Measurements from ENCODE around the gene ADSS1.

ADSS1 gene

DNA sequence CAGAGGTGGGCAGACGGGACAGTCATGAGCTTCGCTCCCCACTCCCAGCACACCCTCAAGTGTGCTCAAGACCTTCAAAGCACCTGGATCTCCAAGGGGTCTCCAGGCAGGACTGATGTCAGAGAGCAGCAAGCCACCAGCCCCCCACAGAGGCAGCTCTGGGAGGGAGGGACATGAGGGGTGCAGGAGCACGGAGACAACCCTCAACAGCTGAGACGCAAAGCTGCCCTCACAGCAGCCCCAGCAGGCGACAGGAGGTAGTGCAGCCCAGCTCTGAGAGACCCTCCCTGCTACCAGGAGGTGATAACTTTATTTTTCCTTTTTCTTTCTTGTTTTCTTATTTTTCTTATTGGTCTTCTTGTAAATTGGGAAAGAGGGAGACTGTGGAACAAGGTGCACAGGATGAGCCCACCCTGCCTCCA is 46.8 kb downstream of the ADSS1 start:
- no peak for DNase-seq

DNA sequence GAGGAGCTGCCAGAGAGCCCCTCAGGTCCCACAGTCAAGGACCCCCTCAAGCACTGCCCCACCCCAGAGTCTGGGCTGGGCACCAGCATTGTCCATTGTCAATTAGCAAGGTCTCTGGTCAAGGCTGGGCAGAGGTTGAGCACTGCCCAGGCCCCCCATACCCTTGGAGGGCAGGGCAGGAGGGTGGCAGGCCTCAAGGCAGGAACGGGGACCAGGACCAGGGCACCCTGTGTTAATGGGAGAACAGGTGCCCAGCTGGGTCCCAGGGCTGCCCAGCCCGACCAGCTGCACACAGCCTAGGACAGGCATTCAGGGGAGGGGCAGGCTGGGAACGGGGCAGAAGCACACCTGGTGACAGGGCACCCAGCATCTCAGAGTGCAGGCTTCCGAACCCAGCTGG is 47.3 kb downstream of the ADSS1 start:
- no peak for DNase-seq

DNA sequence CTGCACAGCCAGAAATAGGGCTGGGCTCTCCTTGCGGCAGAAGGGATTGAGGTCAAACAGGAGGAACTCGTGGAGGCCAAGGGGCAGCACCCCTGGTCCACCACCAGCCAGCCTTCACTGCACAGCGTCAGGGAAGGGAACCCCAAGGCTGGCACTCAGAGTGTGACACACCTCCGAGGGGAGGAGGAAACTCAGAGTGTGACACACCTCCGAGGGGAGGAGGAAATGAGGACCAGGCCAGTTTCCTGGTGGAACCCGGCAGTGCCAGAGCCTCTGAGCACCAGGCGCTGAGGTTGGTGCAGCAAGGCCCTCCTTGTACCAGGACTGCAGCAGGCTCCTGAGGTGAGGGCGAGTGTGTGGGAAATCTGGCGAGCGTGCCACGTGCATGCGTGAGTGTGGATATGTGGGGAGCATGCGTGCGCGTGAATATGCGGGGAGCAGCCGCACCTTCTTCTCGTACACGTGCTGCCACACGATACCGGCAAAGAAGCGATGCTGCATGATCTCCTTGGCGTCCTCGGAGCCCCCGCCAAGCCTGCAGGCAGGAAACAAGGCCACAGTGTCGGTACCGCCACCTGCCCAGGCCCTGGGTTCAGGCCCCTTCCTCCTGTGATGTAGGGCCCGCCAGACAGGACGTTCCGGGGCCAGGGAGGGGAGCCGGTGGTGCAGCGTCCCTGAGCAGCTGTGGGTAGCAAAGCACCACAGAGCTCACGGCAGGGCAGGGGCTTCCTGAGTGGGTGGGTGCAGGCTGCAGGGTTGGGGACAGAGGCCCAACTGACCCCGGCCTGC is 48.1 kb downstream of the ADSS1 start:
- DNase-seq: no peak

DNA sequence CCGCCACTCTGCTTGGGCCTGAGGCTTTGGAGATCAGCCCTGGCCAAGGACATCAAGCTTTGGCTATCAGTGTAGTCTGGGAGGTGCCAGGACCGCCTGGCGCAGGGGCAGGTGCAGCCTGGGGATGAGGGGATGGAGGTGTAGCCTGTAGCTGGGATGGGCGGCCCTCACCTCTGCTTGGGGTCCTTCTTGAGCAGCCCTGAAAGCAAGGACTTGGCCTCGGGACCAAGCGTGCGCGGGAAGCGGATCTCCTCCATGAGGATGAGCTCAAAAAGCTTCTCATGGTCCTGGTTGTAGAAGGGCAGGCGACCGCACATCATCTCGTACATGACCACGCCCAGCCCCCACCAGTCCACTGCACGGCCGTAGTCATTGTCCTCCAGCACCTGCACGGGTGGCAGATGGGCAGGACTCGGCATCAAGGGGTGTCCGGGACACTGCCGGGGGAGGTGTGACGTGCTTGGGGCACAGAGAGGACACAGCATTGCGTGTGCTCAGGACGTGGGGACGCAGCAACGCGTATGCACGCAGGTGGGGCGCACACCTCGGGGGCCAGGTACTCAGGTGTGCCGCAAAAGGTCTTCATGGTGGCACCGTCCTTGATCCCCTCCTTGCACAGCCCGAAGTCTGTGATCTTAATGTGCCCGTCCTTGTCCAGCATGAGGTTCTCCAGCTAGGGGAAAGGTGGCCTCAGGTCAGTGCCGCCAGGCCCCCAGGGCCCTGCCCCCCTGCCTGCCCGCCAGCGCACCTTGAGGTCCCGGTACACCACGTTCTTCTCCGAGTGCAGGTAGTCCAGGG is 48.9 kb downstream of the ADSS1 start:
- no peak for DNase-seq

DNA sequence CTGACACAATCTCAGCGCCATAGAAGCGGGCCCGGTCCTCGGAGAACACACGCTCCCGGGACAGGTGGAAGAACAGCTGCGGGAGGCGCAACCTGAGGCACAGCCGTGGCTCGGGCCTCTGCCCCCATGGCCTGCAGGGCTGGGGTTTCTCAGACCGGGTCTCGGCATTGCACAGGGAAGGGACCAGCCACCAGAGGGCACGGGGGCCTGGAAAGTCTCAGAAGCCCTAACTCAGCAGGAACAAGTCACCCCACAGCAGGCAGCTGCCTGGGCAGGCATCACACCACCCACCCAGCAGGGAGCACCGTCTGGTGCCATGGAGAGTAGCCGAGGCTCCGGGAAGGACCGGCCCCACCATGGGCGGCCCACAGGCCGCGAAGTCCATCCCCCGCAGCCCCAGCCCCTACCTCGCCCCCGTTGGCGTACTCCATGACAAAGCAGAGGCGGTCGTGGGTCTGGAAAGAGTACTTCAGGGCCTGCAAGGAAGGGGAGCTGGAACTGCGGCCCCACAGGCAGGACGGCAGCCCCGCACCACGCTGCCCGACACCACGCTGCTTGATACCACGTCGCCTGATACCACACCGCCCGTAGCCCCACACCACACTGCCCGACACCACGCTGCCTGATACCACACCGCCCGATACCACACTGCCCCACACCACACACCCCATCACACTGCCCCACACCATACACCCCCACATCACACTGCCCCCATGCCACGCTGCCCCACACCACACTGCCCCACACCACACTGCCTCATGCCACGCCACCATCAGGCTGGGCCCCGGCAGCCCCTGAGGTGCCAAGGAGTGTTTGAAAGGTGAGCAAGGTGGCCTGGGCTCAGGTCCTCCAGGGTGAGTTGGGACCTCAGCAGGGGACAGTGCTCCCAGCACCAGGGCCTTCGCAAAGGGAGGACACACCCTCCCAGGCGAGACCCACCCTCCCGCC is 49.8 kb downstream of the ADSS1 start:
- DNase-seq: peak in 1 of 2 experiments; percentile 35

DNA sequence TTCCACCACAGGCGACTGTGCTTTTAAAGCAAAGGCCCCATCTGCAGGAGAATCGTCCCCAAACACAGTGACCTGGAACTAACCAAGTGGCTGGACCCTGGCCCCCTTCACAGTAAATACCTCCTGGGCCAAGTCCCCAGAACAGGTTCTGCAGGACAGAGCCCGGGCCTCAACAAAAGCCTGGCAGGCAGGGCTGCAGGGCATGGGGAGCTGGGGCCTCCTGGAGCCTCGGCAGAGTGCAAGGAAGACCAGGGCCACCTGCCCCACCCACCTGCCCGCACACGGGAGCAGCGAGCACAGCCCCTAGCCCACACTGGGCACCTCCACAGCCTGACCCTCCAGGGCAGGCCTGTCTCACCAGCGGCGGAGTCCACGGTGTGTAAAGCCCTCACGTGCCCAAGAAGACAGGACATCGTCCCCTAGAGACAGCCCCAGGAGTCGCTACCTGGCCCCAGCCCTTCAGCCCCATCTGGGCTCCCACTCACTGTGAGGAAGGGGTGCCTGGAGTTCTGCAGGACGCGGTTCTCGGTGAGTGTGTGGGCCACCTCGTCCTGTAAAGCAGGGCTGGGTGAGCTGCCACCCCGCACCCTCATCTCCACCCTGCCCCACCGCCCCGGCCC is 50.5 kb downstream of the ADSS1 start:
- no peak for DNase-seq

DNA sequence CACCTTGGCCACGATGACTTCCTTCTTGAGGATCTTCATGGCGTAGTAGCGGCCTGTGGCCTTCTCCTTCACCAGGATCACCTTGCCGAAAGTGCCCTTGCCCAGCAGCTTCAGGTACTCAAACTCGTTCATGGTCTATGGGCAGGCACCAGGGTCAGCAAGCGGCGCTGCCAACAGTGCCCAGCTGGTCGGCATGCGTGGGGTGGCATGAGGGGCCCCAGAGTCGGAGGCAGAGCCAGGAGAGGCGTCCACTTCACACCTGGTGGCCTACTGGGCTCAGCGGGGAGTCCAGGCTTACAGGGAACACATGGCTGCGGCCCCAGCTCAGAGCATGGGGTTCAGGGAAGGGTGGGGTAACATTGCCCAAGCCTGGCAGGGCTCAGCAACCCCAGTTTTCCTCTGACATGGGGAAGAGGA is 51.1 kb downstream of the ADSS1 start:
- no peak for DNase-seq

DNA sequence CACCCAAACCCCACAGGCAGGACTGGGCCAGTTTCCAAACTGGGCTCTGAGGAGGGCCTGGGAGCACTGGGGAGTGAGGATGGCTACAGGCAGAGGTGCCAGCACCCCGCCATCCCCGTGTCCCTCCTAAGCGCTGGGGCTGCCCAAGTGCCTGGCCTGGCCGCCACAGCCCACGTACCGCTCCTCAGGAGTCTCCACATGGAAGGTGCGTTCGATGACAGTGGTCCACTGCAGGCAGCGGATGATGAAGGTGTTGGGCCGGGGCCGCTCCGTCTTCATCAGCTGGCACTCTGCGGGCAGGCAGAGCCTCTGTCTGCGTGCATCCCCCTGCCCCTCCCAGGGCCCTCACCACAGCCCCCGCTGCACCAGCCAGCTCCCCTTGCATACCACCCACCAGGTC is 52.5 kb downstream of the ADSS1 start:
- no peak for DNase-seq

DNA sequence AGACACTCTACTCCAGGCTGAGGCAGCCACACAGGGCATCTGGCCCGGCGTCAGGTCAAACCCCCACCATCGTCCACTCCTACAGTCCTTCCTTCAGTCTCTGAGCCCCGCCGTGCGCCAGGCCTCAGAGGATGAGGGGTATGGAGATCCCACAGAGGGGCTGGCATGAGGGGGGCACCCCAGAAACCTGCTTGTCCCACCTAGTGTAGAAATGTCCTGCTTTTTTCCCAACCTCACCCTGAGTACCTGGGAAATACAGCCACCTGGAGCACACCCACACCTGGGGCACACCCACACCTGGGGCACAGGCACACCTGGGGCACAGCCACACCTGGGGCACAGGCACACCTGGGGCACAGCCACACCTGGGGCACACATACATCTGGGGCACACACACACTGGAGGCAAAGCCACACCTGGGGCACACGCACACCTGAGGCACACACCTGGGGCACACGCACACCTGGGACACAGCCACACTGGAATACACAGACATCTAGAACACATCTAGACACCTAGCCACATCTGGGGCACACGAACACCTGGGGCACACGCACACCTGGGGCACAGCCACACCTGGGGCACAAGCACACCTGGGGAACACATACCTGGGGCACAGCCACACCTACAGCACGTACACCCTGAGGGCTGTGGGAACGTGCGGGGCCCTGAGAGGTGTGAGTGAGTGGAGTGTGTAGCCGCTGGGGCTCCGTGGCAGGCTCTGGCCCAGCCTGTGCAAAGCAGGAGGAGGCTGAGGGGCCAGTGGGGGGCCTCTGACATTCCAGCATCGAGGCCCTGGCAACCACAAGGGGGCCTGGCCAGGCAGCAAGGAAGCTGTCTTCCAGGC is 53.2 kb downstream of the ADSS1 start:
- no peak for DNase-seq

DNA sequence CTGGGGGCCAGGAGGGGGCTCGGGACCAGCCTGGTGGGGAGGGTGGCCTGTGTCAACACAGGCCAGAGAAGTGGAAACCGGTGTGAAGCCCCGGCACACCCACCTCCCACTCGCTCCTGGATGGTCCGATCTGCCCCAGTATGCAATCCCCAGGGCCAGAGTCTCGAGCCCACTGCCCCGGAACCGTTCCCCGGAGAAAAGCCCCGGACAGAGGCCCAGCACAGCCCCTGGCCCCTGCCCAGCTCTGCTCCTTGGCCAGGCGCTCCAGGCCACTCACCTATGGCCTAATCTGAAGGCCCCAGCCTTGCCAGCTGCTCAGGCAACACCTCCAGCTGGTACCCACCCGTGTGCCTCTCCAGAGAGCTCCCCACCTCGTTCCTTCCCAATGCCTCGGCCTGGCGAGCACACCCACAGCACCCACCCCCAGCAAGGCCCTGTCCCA is 53.8 kb downstream of the ADSS1 start:
- DNase-seq: no peak

DNA sequence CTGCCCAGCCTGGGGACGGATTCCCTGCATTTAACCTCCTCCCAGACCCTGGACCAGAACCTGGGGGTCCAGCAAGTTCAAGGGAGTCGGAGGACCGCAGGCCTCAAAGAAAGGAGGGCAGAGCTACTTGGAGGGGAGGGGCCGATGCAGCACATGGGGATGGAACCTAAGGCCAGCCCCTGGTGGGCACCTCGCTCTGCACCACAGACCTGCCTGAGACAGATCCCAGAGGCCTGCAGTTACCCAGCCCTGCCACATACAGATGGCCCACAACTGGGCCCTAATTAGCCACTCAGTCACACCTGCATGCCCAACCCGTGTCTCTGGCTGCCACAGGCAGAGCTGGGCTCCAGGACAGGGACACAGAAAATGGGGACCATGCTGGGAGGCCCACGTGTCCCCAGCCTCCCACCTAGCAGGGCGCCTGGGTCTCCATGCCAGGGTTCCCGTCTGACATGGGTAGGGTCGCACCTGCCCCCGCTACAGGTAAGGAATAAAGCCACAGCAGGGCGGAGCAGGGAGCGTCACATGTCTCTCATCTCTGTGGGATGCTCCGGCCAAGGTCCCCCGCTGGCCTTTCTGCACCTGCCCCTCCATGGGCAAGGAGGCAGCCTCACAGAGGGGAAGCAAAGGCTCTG is 54.8 kb downstream of the ADSS1 start:
- peak in 1 of 2 experiments; percentile 29 for DNase-seq

DNA sequence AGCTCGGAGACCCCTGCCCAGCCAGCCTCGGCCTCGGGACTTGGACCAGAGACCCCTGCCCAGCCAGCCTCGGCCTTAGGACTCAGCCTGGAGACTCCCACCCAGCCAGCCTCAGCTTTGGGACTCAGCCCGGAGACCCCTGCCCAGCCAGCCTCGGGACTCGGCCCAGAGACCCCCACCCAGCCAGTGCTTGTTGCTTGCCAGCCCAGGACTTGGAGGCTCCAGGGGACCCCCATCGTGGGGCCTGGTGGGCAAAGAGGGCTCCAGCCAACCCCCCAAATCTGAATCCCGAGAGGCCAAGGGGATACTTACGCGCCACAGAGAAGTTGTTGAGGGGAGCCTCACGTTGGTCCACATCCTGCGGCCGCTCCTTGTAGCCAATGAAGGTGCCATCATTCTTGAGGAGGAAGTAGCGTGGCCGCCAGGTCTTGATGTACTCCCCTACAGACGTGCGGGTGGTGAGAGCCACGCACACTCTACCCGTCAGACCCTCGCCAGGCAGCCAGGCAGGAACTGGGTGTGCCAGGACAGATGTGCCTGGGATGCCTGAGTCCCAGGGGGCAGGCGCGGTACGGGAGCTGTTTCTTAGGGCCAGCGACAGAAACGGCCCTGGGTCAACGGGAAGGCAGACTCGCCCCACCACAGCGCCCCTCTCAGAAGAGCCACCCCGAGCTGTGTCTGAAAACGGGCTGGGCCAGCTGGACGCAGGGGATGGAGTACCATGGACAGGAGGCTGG is 55.9 kb downstream of the ADSS1 start:
- no peak for DNase-seq

DNA sequence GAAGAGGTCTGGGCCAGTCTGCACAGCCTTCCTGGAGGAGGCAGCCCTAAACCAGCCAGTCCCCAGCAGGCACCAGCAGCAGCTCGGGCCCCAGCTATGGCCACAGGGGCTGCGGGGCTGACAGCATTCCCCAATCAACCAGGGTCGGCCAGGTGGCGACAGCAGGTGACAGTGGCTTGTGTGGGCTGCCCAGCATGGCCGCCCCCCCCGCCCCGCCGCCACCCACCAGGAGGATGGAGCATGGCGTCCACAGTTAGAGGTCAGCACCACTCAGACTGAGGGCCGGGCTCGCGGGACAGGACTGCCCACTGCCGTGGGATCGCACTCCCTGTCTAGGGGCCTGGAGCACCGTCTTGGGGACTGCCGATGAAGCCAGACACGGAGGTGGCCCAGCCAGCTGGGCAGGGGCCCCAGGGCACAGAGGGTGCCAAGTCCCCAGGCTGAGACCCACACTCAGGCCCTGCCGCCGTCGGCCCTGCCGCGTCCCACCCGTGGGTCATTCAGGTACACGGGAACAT is 56.5 kb downstream of the ADSS1 start:
- no peak for DNase-seq

DNA sequence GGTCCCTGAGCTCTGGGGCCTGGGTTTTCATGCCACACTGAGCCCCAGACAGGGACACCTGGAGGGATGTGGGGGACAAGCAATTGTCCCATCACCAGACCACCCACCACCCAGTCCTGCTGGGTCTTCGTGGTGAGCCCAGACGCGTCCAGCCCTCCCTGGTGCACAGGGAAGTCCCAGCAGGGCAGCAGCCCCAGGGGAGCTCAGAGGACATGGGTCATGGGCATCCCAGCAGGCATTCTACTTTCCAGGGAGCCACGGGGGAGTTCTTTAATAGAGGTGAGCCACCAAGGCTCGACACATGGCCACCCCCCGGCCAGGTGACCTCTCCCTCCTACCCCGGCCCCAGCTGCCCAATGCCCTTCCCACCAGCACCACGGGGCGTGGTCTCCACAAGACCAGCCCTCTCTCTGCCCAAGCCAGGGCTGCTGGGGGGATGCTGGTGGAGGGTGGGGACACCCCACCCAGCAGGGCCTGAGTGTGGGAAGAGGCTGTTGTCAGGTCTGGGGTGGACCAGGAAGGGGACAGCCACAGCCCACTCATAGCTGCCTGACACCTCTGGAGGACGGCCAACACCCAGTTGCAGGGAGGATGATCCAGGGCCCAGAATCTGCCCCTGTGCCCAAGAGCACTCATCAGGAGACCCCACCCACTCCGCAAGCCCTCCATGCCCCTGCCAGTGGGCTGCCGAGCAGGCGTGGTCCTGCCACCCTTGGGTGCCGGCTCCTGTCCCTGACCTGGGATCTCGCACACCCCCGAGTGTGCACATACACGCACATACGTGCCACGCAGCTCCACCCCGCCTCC is 57.4 kb downstream of the ADSS1 start:
- DNase-seq: no peak

DNA sequence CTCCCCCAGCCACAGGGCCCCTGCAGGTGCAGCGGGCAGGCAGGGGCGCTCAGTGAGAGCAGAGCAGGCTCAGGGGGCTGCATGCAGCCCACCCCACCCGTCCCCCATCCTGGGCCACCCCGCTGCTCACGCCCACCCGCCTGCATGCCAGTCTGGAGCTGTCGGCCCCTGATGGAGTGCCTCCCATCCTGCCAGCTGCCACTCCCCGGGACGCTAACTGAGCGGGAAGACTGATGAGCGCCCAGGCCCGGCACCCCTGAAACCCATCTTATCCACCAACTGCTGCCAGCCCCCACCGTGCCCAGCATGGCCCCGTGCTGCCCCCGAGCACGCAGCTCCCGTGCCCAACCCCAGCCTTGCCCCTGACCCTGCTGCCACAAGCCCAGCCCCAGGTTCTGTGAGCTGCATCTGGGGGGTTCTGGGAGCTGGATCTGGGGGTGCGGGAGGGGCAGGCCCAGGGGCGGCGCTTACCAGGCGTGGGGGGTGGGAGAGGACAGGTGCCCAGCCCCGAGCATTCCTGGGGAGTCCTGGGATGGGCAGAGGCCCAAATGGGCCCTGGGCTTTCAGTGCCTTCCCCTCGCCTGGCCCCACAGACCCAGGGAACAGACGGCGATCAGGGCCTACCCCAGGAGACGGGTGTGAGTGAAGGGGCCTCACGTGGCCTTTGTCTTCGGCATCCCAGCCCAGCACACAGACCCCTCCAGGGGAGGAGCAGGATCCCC is 58.2 kb downstream of the ADSS1 start:
- DNase-seq: no peak

DNA sequence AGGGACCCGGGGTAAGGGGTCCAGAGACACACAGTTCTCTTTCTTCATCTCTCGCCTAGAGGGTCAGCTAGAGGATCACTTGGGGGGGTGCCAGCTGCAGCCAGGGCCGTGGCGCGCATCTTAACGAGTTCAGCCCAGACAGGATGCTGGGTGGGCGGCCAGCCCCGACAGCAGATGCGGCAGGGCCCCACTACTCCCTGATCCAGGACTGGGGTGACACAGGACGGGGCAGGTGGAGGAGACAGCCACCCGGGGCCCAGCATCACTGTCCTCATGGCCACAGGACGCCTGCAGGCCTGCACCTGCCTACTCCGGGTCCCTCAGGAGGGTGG is 58.7 kb downstream of the ADSS1 start:
- DNase-seq: no peak

DNA sequence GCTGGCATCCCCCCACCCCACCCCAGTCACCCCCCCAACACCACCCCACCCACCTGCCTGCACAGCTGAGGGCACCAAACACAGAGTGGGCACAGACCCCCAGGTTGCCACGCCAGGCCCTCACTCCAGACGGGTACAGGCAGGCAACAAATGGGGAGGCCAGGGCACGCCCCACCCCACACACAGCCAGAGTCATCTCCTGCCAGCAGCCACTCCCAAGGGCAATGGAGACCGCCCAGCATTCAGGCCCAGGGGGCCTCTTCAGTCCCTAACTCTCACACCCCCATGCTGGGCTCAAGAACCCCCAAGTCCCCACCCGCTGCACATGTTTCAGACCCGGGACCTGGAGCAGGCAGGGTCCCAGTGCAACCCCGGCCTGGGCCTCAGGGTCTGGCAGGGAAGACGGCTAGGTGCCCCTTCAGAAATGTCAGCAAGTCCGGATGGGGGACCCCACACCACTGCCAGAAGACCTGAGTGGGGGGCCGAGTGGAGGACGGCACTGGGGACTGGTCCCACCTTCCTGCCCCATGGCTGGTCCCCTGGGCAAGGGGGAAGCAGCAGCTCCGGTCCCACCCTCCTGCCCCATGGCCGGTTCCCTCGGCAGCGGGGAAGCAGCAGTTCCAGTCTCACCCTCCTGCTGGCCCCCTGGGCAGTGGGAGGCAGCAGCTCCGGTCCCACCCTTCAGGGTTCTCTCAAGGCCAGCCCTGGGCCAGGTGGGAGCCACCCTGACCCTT is 59.6 kb downstream of the ADSS1 start:
- no peak for DNase-seq

DNA sequence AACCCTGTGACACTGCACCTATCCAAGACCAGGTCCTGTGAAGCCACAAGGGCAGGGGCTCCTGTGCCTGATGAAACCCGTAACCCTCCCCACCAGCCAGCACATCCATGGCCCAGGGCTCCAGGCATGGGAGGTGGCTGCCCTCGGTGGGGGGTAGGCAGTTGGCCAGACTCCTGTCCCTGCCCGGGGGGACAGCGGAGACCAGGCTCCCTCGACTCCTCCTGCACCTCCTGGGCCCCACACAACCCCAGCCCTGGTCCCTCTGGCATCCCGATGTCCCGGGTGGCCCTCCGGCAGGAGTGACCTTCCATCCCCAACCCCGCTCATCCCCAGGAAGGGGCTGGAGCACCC is 60.2 kb downstream of the ADSS1 start:
- no peak for DNase-seq
